ENCODE results near the gene TMC4. TPM values are rescaled to one million over a fixed set of nuclear protein-coding genes. Genes with fewer than 3 reads are reported as not detected.
"Not testable (repeated sequence)": the region's sequence is repeated elsewhere in the genome, so short reads cannot be mapped to it uniquely, and the experiment has no call there.

The TMC4 gene
- polyA plus RNA-seq, result 110 TPM
- long read RNA-seq, donor 1, transcript TMC4-210 (15 exons, 2,373 nt), result major isoform, 7 of 27 reads
- long read RNA-seq, donor 1, partial matches to known transcripts, result 19 of 27 reads
- long read RNA-seq, donor 1, other reads (novel, unspliced or antisense), result 0 of 27 reads
- long read RNA-seq, donor 2, transcript TMC4-210 (15 exons, 2,373 nt), result major isoform, 20 of 94 reads
- long read RNA-seq, donor 2, partial matches to known transcripts, result 71 of 94 reads
- long read RNA-seq, donor 2, other reads (novel, unspliced or antisense), result 0 of 94 reads
- long read RNA-seq, donor 3, transcript TMC4-210 (15 exons, 2,373 nt), result major isoform, 15 of 75 reads
- long read RNA-seq, donor 3, partial matches to known transcripts, result 58 of 75 reads
- long read RNA-seq, donor 3, other reads (novel, unspliced or antisense), result 0 of 75 reads
- long read RNA-seq, donor 4, partial matches to known transcripts, result 0 of 1 reads
- long read RNA-seq, donor 4, other reads (novel, unspliced or antisense), result 0 of 1 reads
- long read RNA-seq, donor 5, transcript TMC4-210 (15 exons, 2,373 nt), result major isoform, 11 of 25 reads
- long read RNA-seq, donor 5, partial matches to known transcripts, result 13 of 25 reads
- long read RNA-seq, donor 5, other reads (novel, unspliced or antisense), result 0 of 25 reads
- long read RNA-seq, donor 6, transcript TMC4-210 (15 exons, 2,373 nt), result major isoform, 11 of 52 reads
- long read RNA-seq, donor 6, partial matches to known transcripts, result 38 of 52 reads
- long read RNA-seq, donor 6, other reads (novel, unspliced or antisense), result 0 of 52 reads
- long read RNA-seq, donor 7, transcript TMC4-210 (15 exons, 2,373 nt), result major isoform, 10 of 11 reads
- long read RNA-seq, donor 7, partial matches to known transcripts, result 0 of 11 reads
- long read RNA-seq, donor 7, other reads (novel, unspliced or antisense), result 0 of 11 reads
- long read RNA-seq, donor 8, transcript TMC4-210 (15 exons, 2,373 nt), result major isoform, 16 of 94 reads
- long read RNA-seq, donor 8, partial matches to known transcripts, result 73 of 94 reads
- long read RNA-seq, donor 8, other reads (novel, unspliced or antisense), result 0 of 94 reads
- long read RNA-seq, donor 9, transcript TMC4-210 (15 exons, 2,373 nt), result major isoform, 13 of 52 reads
- long read RNA-seq, donor 9, partial matches to known transcripts, result 37 of 52 reads
- long read RNA-seq, donor 9, other reads (novel, unspliced or antisense), result 0 of 52 reads
- long read RNA-seq, donor 10, transcript TMC4-210 (15 exons, 2,373 nt), result major isoform, 25 of 69 reads
- long read RNA-seq, donor 10, partial matches to known transcripts, result 41 of 69 reads
- long read RNA-seq, donor 10, other reads (novel, unspliced or antisense), result 0 of 69 reads
- long read RNA-seq, donor 11, transcript TMC4-210 (15 exons, 2,373 nt), result major isoform, 15 of 33 reads
- long read RNA-seq, donor 11, partial matches to known transcripts, result 18 of 33 reads
- long read RNA-seq, donor 11, other reads (novel, unspliced or antisense), result 0 of 33 reads

- DNase-seq, result peak; percentile 91 to 94
- WGBS (ENCODE audit: insufficient coverage, low lambda C conversion rate), result no CpG with 5 or more reads among the region's 13 CpGs
- Histone ChIP-seq H3K4me1 (ENCODE audit: control insufficient read depth, insufficient read depth, low read length) (peaks cover 3% of the 10 kb centered on the region), H3K27me3 (ENCODE audit: control insufficient read depth, insufficient read depth, low read length) (no peaks in the 10 kb centered on the region), H3K4me3 (ENCODE audit: low read length) (peak within 1 kb of the TSS; percentile 88), H3K9me3 (ENCODE audit: control insufficient read depth, low read depth, low read length) (peaks cover 2% of the 10 kb centered on the region), H3K27ac (ENCODE audit: low read length) (peak within 1 kb of the TSS; percentile 96), H3K36me3 (ENCODE audit: control insufficient read depth, insufficient read depth, low read length) (peaks cover 14% of the 10 kb centered on the region)
Measured at GRCh38 chr19:54172471-54173358, at the start of gene TMC4. Gene TMC4, minus strand, starts transcription at chr19:54173160. Its CDS starts 43 bp downstream, at chr19:54173117.

GRCh38 chr19:54221947-54222346 lies 49.0 kb upstream of the TMC4 start:
- H3K36me3 ChIP-seq (ENCODE audit: control insufficient read depth, insufficient read depth, low read length); DNase-seq; H3K4me1 ChIP-seq (ENCODE audit: control insufficient read depth, insufficient read depth, low read length); H3K27ac ChIP-seq (ENCODE audit: low read length); H3K9me3 ChIP-seq (ENCODE audit: control insufficient read depth, low read depth, low read length); H3K27me3 ChIP-seq (ENCODE audit: control insufficient read depth, insufficient read depth, low read length); H3K4me3 ChIP-seq (ENCODE audit: low read length): not testable (repeated sequence)
- no CpG with 5 or more reads among the region's 7 CpGs for WGBS (ENCODE audit: insufficient coverage, low lambda C conversion rate)

- H3K36me3 ChIP-seq (ENCODE audit: control insufficient read depth, insufficient read depth, low read length); H3K27me3 ChIP-seq (ENCODE audit: control insufficient read depth, insufficient read depth, low read length); H3K27ac ChIP-seq (ENCODE audit: low read length); H3K9me3 ChIP-seq (ENCODE audit: control insufficient read depth, low read depth, low read length); H3K4me3 ChIP-seq (ENCODE audit: low read length); H3K4me1 ChIP-seq (ENCODE audit: control insufficient read depth, insufficient read depth, low read length); DNase-seq: not testable (repeated sequence)
- no CpG with 5 or more reads among the region's 5 CpGs for WGBS (ENCODE audit: insufficient coverage, low lambda C conversion rate)
Measured at GRCh38 chr19:54219702-54220101, 46.7 kb upstream of the TMC4 start.

GRCh38 chr19:54218960-54219661 lies 46.2 kb upstream of the TMC4 start:
- no peak overlapping the region for H3K27ac ChIP-seq (ENCODE audit: low read length)
- DNase-seq, result no peak
- no peaks in the 10 kb centered on the region for H3K9me3 ChIP-seq (ENCODE audit: control insufficient read depth, low read depth, low read length)
- no peaks in the 10 kb centered on the region for H3K4me1 ChIP-seq (ENCODE audit: control insufficient read depth, insufficient read depth, low read length)
- H3K36me3 ChIP-seq (ENCODE audit: control insufficient read depth, insufficient read depth, low read length), result no peaks in the 10 kb centered on the region
- no CpG with 5 or more reads among the region's 27 CpGs for WGBS (ENCODE audit: insufficient coverage, low lambda C conversion rate)
- H3K27me3 ChIP-seq (ENCODE audit: control insufficient read depth, insufficient read depth, low read length), result no peaks in the 10 kb centered on the region
- no peak overlapping the region for H3K4me3 ChIP-seq (ENCODE audit: low read length)

- no peaks in the 10 kb centered on the region for H3K36me3 ChIP-seq (ENCODE audit: control insufficient read depth, insufficient read depth, low read length)
- no peak for DNase-seq
- H3K4me3 ChIP-seq (ENCODE audit: low read length), result no peak overlapping the region
- no peak overlapping the region for H3K27ac ChIP-seq (ENCODE audit: low read length)
- no peaks in the 10 kb centered on the region for H3K27me3 ChIP-seq (ENCODE audit: control insufficient read depth, insufficient read depth, low read length)
- no peaks in the 10 kb centered on the region for H3K9me3 ChIP-seq (ENCODE audit: control insufficient read depth, low read depth, low read length)
- WGBS (ENCODE audit: insufficient coverage, low lambda C conversion rate), result no CpG with 5 or more reads among the region's 8 CpGs
- no peaks in the 10 kb centered on the region for H3K4me1 ChIP-seq (ENCODE audit: control insufficient read depth, insufficient read depth, low read length)
Measured at GRCh38 chr19:54218259-54218658, 45.3 kb upstream of the TMC4 start.

- H3K27ac ChIP-seq (ENCODE audit: low read length); H3K9me3 ChIP-seq (ENCODE audit: control insufficient read depth, low read depth, low read length); H3K4me3 ChIP-seq (ENCODE audit: low read length); DNase-seq; H3K4me1 ChIP-seq (ENCODE audit: control insufficient read depth, insufficient read depth, low read length); H3K36me3 ChIP-seq (ENCODE audit: control insufficient read depth, insufficient read depth, low read length); H3K27me3 ChIP-seq (ENCODE audit: control insufficient read depth, insufficient read depth, low read length): not testable (repeated sequence)
- WGBS (ENCODE audit: insufficient coverage, low lambda C conversion rate), result no CpG with 5 or more reads among the region's 20 CpGs
Measured at GRCh38 chr19:54217517-54218247, 44.7 kb upstream of the TMC4 start.

- H3K36me3 ChIP-seq (ENCODE audit: control insufficient read depth, insufficient read depth, low read length), result no peaks in the 10 kb centered on the region
- no peaks in the 10 kb centered on the region for H3K9me3 ChIP-seq (ENCODE audit: control insufficient read depth, low read depth, low read length)
- H3K27me3 ChIP-seq (ENCODE audit: control insufficient read depth, insufficient read depth, low read length), result no peaks in the 10 kb centered on the region
- H3K4me3 ChIP-seq (ENCODE audit: low read length), result no peak overlapping the region
- no peaks in the 10 kb centered on the region for H3K4me1 ChIP-seq (ENCODE audit: control insufficient read depth, insufficient read depth, low read length)
- WGBS (ENCODE audit: insufficient coverage, low lambda C conversion rate), result no CpG with 5 or more reads among the region's 9 CpGs
- no peak overlapping the region for H3K27ac ChIP-seq (ENCODE audit: low read length)
- DNase-seq, result no peak
Measured at GRCh38 chr19:54216869-54217268, 43.9 kb upstream of the TMC4 start.

- DNase-seq; H3K36me3 ChIP-seq (ENCODE audit: control insufficient read depth, insufficient read depth, low read length); H3K4me3 ChIP-seq (ENCODE audit: low read length); H3K9me3 ChIP-seq (ENCODE audit: control insufficient read depth, low read depth, low read length); H3K27ac ChIP-seq (ENCODE audit: low read length); H3K27me3 ChIP-seq (ENCODE audit: control insufficient read depth, insufficient read depth, low read length): not testable (repeated sequence)
- WGBS (ENCODE audit: insufficient coverage, low lambda C conversion rate), result no CpG with 5 or more reads among the region's 19 CpGs
- H3K4me1 ChIP-seq (ENCODE audit: control insufficient read depth, insufficient read depth, low read length), result peaks cover 14% of the 10 kb centered on the region
Measured at GRCh38 chr19:54214734-54215133, 41.8 kb upstream of the TMC4 start.

Measured in large intestine (tissue), 12 donors.